LNCaP clone FGC (cell line): Measurements from ENCODE around the gene SSBP2.

Experiments
- DNase-seq: peaks from one replicate; pipeline ENCODE4 v3.0.0-alpha.2; 2011; ENCODE audit warnings: low read depth
- H3K4me3 ChIP-seq: 2 replicates; pipeline ENCODE4 v1.5.1; 2011; ENCODE audit warnings: mild to moderate bottlenecking, low read depth, low read length, control low read depth
- TF ChIP-seq, protein P1 (sequence below): IDR thresholded peaks from 2 replicates; pipeline ENCODE4 v1.5.1; 2012; ENCODE audit warnings: mild to moderate bottlenecking; ENCODE audit not compliant: control insufficient read depth, insufficient read depth; ENCODE audit errors: extremely low read depth

The SSBP2 gene

GRCh38 chr5:81519217-81519905 is 231.5 kb downstream of the SSBP2 start:
- DNase-seq: no peak
- TF ChIP-seq, protein P1, sequence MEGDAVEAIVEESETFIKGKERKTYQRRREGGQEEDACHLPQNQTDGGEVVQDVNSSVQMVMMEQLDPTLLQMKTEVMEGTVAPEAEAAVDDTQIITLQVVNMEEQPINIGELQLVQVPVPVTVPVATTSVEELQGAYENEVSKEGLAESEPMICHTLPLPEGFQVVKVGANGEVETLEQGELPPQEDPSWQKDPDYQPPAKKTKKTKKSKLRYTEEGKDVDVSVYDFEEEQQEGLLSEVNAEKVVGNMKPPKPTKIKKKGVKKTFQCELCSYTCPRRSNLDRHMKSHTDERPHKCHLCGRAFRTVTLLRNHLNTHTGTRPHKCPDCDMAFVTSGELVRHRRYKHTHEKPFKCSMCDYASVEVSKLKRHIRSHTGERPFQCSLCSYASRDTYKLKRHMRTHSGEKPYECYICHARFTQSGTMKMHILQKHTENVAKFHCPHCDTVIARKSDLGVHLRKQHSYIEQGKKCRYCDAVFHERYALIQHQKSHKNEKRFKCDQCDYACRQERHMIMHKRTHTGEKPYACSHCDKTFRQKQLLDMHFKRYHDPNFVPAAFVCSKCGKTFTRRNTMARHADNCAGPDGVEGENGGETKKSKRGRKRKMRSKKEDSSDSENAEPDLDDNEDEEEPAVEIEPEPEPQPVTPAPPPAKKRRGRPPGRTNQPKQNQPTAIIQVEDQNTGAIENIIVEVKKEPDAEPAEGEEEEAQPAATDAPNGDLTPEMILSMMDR: no peak
- H3K4me3 ChIP-seq: no peak overlapping the region

DNA sequence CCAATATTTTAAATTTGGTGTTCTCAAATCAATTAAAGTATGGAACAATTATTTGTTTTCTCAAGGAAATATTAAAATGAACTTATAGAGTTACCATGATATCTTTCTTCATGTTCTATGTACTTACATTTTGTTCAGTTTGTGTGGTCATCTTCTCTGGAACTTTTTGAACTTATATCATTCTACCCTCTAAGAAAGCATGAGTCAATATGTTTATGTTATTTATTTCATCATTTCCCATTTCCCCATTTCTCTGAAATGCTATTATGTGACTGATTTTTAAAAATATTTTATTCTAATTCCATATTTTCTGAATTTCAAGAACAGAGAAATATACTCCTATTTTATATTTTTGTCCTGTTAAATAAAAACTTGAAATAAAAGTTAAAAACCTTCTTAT is 233.4 kb downstream of the SSBP2 start:
- no peak for DNase-seq
- TF ChIP-seq, protein P1: no peak
- no peak overlapping the region for H3K4me3 ChIP-seq

GRCh38 chr5:81516091-81516490 is 234.8 kb downstream of the SSBP2 start:
- no peak overlapping the region for H3K4me3 ChIP-seq
- TF ChIP-seq, protein P1: no peak
- no peak for DNase-seq

DNA sequence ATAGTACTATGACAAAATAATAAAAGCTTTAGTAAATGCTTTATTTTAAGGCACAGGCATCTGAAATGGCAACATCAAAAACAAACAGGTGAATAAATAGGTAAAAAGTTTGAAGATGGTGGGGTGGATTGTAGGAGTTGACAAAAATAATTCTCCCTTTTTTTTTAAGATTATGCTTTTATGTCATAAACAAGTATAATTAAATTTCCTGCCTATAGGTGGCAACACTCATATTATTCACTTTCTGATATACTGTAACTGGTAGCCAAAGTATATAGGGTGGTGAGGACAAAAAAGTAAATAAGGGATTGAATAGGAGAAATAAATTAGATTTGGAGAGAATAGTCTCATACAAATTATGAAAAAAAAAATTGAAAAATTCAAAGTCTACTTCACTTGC is 236.9 kb downstream of the SSBP2 start:
- no peak for DNase-seq
- TF ChIP-seq, protein P1: peak; percentile 36
- no peak overlapping the region for H3K4me3 ChIP-seq

DNA sequence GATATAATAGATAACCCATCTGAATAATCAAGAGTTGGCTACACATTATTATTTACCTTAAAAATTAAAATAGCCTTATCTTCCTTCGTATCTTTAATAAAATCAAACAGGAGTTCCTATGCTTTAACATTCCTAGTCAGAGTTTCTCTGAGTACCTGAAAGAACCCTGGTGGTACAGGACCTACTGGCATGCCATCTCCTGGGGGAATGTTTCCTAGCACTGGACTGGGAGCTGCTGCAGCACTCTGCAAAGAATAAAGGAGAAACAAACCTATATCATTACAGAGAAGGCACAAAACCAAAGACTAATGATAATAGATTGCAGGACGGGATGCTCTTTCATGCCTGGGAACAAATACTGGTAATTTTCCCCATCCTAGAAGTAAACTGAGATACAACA is 237.4 kb downstream of the SSBP2 start:
- H3K4me3 ChIP-seq: no peak overlapping the region
- TF ChIP-seq, protein P1: peak; percentile 28; the same call in 1 of the 2 replicates
- DNase-seq: peak; percentile 22

GRCh38 chr5:81506900-81507588 is 243.9 kb downstream of the SSBP2 start:
- TF ChIP-seq, protein P1: peak; percentile 91
- DNase-seq: peak; percentile 79
- no peak overlapping the region for H3K4me3 ChIP-seq

DNA sequence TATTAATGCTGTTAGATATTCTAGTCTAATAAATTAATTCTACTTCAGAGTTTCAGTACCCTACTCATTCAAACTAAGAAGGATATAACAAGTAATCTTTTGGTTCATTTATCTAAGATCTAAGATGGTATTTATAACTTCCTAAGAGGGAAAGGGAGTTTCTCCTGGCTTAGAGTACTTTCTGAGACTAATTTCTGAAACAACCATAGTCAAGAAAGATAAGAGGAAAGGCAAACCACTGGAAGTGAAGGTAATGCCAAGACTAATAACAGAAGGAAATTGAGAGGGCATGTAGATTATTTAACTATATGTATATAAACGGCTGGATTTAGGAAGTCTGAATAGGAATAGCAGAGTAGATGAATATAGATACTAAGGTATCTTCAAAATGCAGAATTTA is 244.5 kb downstream of the SSBP2 start:
- no peak for DNase-seq
- H3K4me3 ChIP-seq: no peak overlapping the region
- TF ChIP-seq, protein P1: no peak
